HepG2 (cell line): ENCODE results near the gene APIP. TPM values are rescaled to one million over a fixed set of nuclear protein-coding genes. Genes with fewer than 3 reads are reported as not detected.

Experiments used
- AGO1 ChIP-seq: fragments of 200-400 bp; formaldehyde crosslinking; IDR thresholded peaks from 2 replicates; pipeline ENCODE4 v1.6.1; 2017; ENCODE audit warnings: mild to moderate bottlenecking, low read depth, low read length, moderate library complexity; ENCODE audit not compliant: poor library complexity, severe bottlenecking
- HCFC1 ChIP-seq: fragments of 150-350 bp; IDR thresholded peaks from 2 replicates; pipeline ENCODE4 v1.6.1; 2014; ENCODE audit warnings: low read depth, low read length
- HDAC6 ChIP-seq: fragments of 200-600 bp; sonication (generic); IDR thresholded peaks from 2 replicates; pipeline ENCODE4 v1.7.0; 2017; ENCODE audit warnings: mild to moderate bottlenecking, antibody characterized with exemption, low read length, low read depth
- KDM6A ChIP-seq: IDR thresholded peaks from 2 replicates; pipeline ENCODE4 v1.6.1; 2016; ENCODE audit warnings: low read depth
- PATZ1 ChIP-seq: sonication (generic); formaldehyde crosslinking; IDR thresholded peaks from 2 replicates; pipeline ENCODE4 v1.4.0; 2020; ENCODE audit warnings: missing genetic modification reagents
- REPIN1 ChIP-seq: sonication (generic); formaldehyde crosslinking; IDR thresholded peaks from 2 replicates; pipeline ENCODE4 v1.8.0; 2022; ENCODE audit warnings: missing genetic modification reagents, low read depth, mild to moderate bottlenecking, borderline replicate concordance
- SETDB1 ChIP-seq: sonication (generic); formaldehyde crosslinking; IDR thresholded peaks from 2 replicates; pipeline ENCODE4 v1.5.1; 2020; ENCODE audit warnings: missing genetic modification reagents, mild to moderate bottlenecking, borderline replicate concordance
- SYNCRIP ChIP-seq: fragments of 200-400 bp; formaldehyde crosslinking; IDR thresholded peaks from 2 replicates; pipeline ENCODE4 v1.6.1; 2018; ENCODE audit warnings: mild to moderate bottlenecking, low read depth, low read length; ENCODE audit not compliant: insufficient read depth
- TRIM24 ChIP-seq: sonication (generic); formaldehyde crosslinking; IDR thresholded peaks from 2 replicates; pipeline ENCODE4 v1.8.0; 2022; ENCODE audit warnings: mild to moderate bottlenecking, missing genetic modification reagents
- ZNF264 ChIP-seq: sonication (generic); formaldehyde crosslinking; IDR thresholded peaks from 2 replicates; pipeline ENCODE4 v1.4.0; 2020; ENCODE audit warnings: missing genetic modification reagents
- ZNF678 ChIP-seq: sonication (generic); formaldehyde crosslinking; IDR thresholded peaks from 2 replicates; pipeline ENCODE4 v1.4.0; 2020; ENCODE audit warnings: mild to moderate bottlenecking, missing genetic modification reagents
- ZNF766 ChIP-seq: sonication (generic); formaldehyde crosslinking; IDR thresholded peaks from 2 replicates; pipeline ENCODE4 v1.5.0; 2020; ENCODE audit warnings: missing genetic modification reagents, borderline replicate concordance
- polyA plus RNA-seq, 8 experiments: library from polyadenylated mRNA; depleted of rRNA in 3 of 8; stranded (reverse) in 7 of 8; unstranded in 1 of 8; fragments of >200 nt; fragmentation: Illumina TruSeq in 4 of 8; extraction: Trizol in 4 of 8; gene quantifications; 2 replicates each; pipeline versions ENCODE4 v1.2.1 to v1.2.3, GENCODE V29; 2011 to 2016; ENCODE audit warnings: low read depth in 4 of 8, missing spikeins in 1 of 8, mixed read lengths in 1 of 8; ENCODE audit not compliant: insufficient read depth in 1 of 8
- total RNA-seq, 5 experiments: library from RNA; depleted of rRNA; stranded (reverse); fragments of >200 nt; fragmentation: Illumina TruSeq; extraction: Trizol; gene quantifications; 2 replicates each; pipeline ENCODE4 v1.2.3, GENCODE V29; 2016; ENCODE audit warnings: low read depth in 1 of 5
- TF ChIP-seq, protein P1 (sequence below): sonication (generic); formaldehyde crosslinking; IDR thresholded peaks from 2 replicates; pipeline ENCODE4 v1.4.0; 2020; ENCODE audit warnings: missing genetic modification reagents, low read depth, mild to moderate bottlenecking, borderline replicate concordance
- TF ChIP-seq, protein P2 (sequence below): sonication (generic); formaldehyde crosslinking; IDR thresholded peaks from 2 replicates; pipeline ENCODE4 v1.4.0; 2020; ENCODE audit warnings: missing genetic modification reagents
- TF ChIP-seq, protein P3 (sequence below): sonication (generic); formaldehyde crosslinking; IDR thresholded peaks from 2 replicates; pipeline ENCODE4 v1.4.0; 2020; ENCODE audit warnings: mild to moderate bottlenecking, missing genetic modification reagents

Gene APIP
- total and polyA plus RNA-seq, 2 of the 13 experiments (the other 11 are each of a cell fraction or from before 2014, with no cell fraction given) = 16.9 to 31.0 TPM

DNA sequence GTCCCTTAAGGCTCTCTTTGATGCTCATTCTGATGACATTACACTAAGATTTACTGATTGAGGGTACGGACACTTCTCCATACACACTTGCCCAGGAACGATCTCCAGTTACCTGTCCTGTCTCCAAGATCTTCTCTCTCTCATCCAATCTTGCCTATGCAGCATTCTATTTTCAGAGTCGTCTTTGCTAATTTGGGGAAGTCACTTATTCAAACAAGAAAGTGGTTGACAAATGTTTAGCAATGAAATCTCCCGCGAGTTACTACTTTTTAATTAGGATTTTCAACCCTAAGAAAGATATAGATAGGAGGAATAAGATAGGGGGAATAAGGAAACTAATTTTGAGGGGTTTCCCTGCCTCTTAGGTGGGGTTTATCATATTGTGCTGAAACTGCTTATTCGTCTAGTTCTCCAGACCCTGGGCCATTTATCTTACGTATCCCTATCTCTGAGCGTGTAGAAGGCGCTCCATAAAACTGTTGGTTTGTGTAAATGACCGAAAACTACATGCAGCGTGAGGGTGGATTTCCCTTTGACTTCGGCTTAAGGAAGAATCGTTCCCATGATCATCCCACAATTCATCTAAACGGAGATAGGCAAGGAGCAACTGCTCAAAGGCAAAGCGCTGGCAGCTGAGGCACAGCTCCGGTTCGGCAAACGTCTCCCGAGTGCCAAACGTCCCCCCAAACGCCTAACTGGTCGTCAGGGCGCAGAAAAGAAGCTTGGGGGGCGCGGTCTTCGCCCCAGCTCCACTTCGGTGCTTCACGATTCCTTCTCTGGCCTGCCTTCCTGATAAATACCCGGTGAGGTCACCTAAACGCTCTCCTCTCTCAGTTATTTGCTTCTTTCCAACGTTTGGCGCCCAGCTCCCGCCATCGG, 804 bp downstream of the APIP start (continued):
- TF ChIP-seq, protein P1, sequence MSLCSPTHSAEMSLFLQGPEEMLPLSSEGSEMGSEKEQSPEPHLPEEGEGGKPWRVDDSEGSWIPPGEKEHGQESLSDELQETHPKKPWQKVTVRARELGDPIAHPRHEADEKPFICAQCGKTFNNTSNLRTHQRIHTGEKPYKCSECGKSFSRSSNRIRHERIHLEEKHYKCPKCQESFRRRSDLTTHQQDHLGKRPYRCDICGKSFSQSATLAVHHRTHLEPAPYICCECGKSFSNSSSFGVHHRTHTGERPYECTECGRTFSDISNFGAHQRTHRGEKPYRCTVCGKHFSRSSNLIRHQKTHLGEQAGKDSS (CRISPR knock-in tag) = 0 out of 2 replicates have a peak, but pooled peaks have one; percentile 73
- TF ChIP-seq, protein P2, sequence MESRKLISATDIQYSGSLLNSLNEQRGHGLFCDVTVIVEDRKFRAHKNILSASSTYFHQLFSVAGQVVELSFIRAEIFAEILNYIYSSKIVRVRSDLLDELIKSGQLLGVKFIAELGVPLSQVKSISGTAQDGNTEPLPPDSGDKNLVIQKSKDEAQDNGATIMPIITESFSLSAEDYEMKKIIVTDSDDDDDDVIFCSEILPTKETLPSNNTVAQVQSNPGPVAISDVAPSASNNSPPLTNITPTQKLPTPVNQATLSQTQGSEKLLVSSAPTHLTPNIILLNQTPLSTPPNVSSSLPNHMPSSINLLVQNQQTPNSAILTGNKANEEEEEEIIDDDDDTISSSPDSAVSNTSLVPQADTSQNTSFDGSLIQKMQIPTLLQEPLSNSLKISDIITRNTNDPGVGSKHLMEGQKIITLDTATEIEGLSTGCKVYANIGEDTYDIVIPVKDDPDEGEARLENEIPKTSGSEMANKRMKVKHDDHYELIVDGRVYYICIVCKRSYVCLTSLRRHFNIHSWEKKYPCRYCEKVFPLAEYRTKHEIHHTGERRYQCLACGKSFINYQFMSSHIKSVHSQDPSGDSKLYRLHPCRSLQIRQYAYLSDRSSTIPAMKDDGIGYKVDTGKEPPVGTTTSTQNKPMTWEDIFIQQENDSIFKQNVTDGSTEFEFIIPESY (CRISPR knock-in tag) = no peak
- no peak for TF ChIP-seq HDAC6
- no peak for TF ChIP-seq AGO1
- TF ChIP-seq ZNF678 (CRISPR knock-in tag) = no peak
- no peak for TF ChIP-seq SYNCRIP
- TF ChIP-seq PATZ1 (CRISPR knock-in tag) = no peak
- TF ChIP-seq KDM6A (CRISPR knock-in tag) = no peak
- TF ChIP-seq SETDB1 = no peak
- TF ChIP-seq ZNF766 (CRISPR knock-in tag) = no peak
- TF ChIP-seq, protein P3, sequence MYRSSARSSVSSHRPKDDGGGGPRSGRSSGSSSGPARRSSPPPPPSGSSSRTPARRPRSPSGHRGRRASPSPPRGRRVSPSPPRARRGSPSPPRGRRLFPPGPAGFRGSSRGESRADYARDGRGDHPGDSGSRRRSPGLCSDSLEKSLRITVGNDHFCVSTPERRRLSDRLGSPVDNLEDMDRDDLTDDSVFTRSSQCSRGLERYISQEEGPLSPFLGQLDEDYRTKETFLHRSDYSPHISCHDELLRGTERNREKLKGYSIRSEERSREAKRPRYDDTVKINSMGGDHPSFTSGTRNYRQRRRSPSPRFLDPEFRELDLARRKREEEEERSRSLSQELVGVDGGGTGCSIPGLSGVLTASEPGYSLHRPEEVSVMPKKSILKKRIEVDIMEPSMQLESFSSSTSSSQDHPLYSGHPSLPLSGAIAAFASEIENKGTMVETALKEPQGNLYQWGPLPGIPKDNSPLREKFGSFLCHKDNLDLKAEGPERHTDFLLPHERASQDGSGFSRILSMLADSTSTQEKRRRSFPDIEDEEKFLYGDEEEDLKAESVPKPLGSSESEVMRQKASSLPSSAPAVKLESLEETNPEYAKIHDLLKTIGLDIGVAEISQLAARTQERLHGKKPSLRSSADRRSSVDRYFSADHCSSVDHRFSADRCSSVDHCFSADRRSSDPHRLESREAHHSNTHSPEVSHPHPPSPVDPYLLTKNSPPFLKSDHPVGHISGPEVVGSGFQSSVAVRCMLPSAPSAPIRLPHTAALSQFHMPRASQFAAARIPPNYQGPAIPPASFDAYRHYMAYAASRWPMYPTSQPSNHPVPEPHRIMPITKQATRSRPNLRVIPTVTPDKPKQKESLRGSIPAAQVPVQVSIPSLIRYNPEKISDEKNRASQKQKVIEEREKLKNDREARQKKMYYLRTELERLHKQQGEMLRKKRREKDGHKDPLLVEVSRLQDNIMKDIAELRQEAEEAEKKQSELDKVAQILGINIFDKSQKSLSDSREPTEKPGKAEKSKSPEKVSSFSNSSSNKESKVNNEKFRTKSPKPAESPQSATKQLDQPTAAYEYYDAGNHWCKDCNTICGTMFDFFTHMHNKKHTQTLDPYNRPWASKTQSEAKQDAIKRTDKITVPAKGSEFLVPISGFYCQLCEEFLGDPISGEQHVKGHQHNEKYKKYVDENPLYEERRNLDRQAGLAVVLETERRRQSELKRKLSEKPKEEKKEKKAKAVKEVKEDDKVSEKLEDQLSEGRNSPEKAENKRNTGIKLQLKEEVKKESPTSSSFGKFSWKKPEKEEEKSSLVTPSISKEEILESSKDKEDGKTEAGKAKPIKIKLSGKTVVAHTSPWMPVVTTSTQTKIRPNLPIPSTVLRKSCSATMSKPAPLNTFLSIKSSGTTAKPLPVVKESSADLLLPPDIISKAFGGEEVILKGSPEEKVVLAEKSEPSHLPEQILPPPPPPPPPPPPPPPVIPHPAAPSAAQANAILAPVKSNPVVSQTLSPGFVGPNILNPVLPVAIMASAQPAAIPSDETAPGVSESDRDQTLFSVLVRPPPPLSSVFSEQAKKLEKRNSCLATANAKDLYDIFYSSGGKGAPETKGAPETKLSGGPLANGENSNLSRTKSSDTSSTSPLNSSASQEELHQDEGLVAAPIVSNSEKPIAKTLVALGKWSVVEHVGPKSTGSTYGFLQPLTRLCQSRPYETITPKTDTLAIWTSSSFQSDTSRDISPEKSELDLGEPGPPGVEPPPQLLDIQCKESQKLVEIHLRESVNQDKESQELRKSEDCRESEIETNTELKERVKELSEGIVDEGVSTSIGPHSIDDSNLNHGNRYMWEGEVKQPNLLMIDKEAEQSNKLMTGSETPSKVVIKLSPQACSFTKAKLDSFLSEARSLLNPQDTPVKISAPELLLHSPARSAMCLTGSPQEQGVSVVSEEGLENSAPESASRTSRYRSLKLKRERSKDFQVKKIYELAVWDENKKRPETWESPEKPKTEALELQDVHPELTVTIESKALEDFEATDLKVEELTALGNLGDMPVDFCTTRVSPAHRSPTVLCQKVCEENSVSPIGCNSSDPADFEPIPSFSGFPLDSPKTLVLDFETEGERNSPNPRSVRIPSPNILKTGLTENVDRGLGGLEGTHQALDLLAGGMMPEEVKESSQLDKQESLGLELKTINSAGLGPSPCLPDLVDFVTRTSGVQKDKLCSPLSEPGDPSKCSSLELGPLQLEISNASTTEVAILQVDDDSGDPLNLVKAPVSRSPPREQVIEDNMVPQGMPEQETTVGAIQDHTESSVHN = peak; percentile 91; the same call in 1 of the 2 replicates
- TF ChIP-seq TRIM24 = no peak
- no peak for TF ChIP-seq HCFC1
- TF ChIP-seq REPIN1 = peak; percentile 53; the same call in 1 of the 2 replicates
- TF ChIP-seq ZNF264 (CRISPR knock-in tag) = no peak
